ENCODE measurements around the gene LRP11.

DNA sequence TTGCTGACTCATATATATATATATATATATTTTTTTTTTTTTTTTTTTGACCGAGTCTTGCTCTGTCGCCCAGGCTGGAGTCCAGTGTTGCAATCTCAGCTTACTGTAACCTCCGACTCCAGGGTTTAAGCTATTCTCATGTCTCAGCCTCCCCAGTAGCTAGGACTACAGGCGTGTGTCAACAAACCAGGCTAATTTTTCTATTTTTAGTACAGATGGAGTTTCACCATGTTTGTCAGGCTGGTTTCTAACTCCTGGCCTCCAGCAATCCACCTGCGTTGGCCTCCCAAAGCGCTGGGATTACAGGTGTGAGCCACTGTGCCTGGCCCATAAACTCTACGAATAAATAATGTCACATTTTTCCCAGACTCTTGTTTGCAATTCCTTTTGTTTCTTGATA is 4.8 kb downstream of the LRP11 start:
- TF ChIP-seq, protein P1, sequence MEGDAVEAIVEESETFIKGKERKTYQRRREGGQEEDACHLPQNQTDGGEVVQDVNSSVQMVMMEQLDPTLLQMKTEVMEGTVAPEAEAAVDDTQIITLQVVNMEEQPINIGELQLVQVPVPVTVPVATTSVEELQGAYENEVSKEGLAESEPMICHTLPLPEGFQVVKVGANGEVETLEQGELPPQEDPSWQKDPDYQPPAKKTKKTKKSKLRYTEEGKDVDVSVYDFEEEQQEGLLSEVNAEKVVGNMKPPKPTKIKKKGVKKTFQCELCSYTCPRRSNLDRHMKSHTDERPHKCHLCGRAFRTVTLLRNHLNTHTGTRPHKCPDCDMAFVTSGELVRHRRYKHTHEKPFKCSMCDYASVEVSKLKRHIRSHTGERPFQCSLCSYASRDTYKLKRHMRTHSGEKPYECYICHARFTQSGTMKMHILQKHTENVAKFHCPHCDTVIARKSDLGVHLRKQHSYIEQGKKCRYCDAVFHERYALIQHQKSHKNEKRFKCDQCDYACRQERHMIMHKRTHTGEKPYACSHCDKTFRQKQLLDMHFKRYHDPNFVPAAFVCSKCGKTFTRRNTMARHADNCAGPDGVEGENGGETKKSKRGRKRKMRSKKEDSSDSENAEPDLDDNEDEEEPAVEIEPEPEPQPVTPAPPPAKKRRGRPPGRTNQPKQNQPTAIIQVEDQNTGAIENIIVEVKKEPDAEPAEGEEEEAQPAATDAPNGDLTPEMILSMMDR (IDR thresholded peaks at IDR 0.05; ENCODE audit: low read length), result no peak
- TF ChIP-seq EZH2 (IDR thresholded peaks at IDR 0.05; ENCODE audit: borderline replicate concordance, low read length), result no peak

All from OCI-LY1 (cell line).